Fibroblast of upper back skin (primary cell): ENCODE data around the gene ASMTL.
"Not testable (repeated sequence)": the region's sequence is repeated elsewhere in the genome, so short reads cannot be mapped to it uniquely, and the experiment has no call there.

Experiments used
- DNase-seq: peaks from one replicate; pipeline ENCODE4 v3.0.0-alpha.2; 2013

The ASMTL gene

DNA sequence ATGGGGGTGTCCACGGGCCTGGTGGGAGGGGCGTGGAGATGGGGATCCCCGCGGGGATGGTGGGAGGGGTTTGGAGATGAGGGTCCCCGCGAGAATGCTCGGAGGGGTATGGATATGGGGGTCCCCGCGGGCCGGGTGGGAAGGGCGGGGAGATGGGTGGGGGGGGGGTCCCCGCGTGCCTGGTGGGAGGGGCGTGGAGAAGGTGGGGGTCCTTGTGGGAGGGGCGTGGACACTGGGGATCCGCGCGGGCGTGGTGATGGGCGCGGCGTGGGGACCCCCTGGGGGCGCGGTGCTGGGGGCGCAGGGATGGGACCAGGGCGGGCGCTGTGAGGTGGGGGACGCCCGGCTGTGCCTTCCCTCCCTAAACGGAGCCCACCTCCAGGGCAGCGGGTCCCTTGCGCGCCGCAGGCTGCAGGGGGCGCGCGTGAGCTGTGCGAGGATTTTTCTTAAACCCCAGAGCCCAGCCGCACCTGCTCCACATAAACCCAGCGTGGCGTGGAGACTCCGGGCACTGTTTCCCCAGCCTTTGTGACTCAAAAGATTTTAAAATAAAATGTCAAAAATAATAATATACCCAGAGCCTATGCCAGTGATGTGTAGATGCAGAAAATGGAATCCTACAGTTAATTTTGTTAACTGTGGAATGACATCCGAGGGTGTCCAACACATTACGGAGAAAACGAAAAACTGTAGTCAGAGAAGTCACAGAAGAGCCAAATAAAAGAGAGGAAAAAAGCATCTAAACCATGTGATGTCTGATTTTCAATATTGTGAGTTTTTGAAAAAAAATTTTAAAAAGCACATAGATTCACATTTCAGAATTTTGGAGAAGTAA is 1.5 kb upstream of the ASMTL start:
- DNase-seq, result peak; percentile 72

DNA sequence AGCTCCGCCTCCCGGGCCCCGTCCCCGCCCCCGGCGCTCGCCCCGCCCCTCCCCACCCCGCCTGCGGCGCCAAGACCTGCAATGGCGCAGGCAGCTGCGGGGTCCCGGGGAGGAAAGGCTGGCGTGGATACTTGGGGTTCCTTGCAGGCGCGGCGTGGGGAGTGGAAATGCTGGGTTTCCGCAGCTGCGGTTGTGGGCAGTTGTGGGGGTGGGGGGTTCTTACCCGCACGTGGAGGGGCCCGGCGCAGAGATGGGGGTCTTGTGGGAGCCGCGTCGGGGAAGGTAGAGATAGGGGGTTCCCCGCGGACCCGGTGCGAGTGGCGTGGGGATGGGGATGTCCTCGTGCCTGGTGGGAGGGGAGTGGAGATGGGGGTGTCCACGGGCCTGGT is 680 bp upstream of the ASMTL start:
- DNase-seq, result no peak

DNA sequence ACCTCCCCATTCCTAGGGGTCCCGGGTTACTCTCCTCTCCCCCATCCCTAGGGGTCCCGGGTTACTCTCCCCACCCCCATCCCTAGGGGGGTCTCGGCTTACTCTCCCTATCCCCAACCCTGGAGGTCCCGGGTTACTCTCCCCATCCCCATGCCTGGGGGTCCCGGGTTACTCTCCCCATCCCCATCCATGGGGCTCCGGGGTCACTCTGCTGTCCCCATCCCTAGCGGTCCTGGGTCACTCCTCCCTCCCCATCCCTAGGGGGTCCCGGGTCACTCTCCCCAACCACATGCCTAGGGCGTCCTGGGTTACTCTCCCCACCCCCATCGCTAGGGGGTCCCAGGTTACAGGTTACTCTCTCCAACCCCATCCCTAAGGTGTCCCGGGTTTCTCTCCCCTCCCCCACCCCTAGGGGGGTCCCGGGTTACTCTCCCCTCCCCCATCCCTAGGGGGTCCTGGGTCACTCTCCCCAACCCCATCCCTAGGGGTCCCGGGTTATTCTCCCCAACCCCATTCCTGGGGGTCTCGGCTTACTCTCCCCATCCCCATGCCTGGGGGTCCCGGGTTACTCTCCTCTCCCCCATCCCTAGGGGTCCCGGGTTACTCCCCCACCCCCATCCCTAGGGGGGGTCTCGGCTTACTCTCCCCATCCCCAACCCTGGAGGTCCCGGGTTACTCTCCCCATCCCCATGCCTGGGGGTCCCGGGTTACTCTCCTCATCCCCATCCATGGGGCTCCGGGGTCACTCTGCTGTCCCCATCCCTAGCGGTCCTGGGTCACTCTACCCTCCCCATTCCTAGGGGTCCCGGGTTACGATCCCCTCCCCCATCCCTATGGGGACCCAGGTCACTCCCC is 821 bp downstream of the ASMTL start:
- DNase-seq, result no peak

DNA sequence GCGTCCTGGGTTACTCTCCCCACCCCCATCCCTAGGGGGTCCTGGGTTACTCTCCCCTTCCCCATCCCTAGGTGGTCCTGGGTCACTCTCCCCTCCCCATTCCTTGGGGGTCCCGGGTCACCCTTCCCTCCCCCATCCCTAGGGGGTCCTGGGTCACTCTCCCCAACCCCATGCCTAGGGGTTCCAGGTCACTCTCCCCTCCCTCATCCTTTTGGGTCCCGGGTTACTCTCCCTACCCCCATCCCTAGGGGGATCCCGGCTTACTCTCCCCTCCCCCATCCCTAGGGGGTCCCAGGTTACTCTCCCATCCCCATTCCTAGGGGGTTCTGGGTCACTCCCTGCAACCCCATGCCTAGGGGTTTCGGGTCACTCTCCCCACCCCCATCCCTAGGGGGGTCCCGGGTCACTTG is 1.5 kb downstream of the ASMTL start:
- DNase-seq, result no peak

DNA sequence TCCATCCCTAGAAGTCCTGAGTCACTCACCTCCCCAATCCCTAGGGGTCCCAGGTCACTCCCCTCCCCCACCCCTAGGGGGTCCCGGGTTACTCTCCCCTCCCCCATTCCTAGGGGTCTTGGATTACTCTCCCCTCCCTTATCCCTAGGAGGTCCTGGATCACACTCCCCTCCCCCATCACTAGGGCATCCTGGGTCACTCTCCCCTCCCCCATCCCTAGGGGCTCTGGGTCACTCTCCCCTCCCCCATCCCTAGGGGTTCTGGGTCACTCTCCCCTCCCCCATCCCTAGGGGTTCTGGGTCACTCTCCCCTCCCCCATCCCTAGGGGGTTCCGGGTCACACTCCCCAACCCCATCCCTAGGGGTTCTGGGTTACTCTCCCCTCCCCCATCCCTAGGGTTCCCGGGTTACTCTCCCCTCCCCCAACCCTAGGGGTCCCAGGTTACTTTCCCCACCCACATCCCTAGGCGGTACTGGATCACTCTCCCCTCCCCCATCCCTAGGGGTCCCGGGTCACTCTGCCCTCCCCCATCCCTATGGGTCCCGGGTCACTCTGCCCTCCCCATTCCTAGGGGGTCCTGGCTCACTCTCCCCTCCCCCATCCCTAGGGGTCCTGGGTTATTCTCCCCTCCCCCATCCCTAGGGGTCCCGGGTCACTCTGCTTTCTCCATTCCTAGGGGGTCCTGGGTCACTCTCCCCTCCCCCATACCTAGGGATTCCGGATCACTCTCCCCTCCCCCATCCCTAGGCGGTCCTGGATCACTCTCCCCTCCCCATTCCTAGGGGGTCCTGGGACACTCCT is 2.1 kb downstream of the ASMTL start:
- DNase-seq, result no peak

GRCh38 chrX:1449823-1450149 is 2.9 kb downstream of the ASMTL start:
- no peak for DNase-seq

GRCh38 chrX:1449036-1449822 is 3.5 kb downstream of the ASMTL start:
- no peak for DNase-seq

- not testable (repeated sequence) for DNase-seq
Observed at GRCh38 chrX:1448573-1449001, 4.1 kb downstream of the ASMTL start.

- not testable (repeated sequence) for DNase-seq
Observed at GRCh38 chrX:1447969-1448572, 4.6 kb downstream of the ASMTL start.

DNA sequence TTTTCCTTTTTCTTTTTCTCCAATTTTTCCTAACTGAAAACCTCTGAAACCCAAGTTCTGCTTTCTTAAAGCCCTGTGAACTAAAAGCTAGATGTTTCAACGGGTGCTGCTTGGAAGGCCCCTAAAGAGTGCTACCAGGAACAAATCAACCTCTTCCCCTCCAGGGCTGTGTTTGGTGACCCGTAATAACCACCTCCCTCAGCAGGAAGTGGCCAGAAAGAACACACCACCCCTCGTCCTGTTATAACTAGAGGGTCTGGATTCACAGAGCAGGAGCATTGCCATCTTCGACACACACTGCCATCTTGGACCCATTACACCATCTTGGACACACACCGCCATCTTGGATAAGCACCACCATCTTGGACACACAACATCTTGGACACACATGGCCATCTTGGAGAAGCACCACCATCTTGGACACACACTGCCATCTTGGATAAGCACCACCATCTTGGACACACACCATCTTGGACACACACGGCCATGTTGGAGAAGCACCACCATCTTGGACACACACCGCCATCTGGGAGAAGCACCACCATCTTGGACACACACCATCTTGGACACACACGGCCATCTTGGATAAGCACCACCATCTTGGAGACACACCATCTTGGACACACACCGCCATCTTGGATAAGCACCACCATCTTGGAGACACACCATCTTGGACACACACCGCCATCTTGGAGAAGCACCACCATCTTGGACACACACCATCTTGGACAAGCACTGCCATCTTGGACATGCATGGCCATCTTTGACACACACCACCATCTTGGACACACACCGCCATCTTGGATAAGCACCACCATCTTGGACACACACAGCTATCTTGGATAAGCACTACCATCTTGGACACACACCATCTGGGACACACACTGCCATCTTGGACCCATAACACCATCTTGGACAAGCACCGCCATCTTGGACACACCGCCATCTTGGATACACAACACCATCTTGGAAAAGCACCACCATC is 5.4 kb downstream of the ASMTL start:
- not testable (repeated sequence) for DNase-seq

GRCh38 chrX:1444561-1445500 is 7.9 kb downstream of the ASMTL start:
- no peak for DNase-seq

GRCh38 chrX:1443496-1444075 is 9.1 kb downstream of the ASMTL start:
- DNase-seq, result no peak

DNA sequence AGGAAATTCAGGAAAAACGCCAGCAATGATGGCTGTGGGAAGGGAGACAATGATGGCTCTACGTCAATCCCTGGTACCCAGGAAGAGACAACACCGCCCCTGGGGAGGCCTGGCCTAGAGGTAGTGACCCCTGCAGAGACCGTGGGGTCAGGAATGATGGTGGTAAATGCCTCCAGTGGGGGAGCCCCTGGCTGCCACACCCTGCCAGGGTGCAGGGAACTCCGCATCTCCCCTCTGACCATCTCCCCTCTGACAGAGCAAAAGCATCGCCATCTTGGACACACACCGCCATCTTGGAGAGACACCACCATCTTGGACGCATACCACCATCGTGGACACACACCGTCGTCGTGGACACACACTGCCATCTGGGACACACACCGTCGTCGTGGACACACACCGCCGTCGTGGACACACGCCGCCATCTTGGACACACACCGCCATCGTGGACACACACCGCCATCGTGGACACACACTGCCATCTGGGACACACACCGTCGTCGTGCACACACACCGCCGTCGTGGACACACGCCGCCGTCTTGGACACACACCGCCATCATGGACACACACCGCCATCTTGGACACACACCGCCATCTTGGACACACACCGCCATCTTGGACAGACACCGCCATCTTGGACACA is 9.9 kb downstream of the ASMTL start:
- no peak for DNase-seq

DNA sequence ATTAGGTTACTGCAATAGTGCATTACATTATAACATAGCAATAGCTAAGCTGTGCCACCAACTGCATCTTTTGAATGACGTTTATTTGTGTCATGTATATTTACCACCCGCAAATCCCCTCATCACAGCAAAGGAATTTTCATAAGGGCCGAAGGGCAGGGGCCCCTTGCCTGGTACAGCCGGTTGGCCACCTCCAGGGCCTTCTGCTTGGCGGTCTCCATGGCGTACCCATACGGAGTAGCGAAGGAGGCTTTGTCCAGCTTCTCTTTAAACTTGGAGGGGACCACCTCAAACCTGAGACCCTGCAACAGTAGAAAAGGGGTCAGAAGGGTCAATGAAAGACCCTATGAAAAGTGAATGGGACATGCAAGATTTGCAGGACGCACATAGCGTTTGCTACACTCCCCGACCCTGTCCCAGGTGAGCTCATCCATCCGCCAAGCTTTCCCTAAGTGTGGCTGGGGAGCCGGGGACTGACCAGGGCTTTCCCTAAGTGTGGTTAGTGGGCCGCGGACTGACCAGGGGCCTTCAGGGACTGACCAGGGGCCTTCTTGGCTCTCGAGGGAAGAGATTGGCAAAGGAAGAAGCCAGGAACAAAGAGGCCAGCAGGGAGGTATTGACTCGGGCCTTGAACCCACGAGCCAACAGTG is 10.6 kb downstream of the ASMTL start:
- DNase-seq, result no peak

- DNase-seq, result no peak
Observed at GRCh38 chrX:1440506-1440905, 12.2 kb downstream of the ASMTL start.

DNA sequence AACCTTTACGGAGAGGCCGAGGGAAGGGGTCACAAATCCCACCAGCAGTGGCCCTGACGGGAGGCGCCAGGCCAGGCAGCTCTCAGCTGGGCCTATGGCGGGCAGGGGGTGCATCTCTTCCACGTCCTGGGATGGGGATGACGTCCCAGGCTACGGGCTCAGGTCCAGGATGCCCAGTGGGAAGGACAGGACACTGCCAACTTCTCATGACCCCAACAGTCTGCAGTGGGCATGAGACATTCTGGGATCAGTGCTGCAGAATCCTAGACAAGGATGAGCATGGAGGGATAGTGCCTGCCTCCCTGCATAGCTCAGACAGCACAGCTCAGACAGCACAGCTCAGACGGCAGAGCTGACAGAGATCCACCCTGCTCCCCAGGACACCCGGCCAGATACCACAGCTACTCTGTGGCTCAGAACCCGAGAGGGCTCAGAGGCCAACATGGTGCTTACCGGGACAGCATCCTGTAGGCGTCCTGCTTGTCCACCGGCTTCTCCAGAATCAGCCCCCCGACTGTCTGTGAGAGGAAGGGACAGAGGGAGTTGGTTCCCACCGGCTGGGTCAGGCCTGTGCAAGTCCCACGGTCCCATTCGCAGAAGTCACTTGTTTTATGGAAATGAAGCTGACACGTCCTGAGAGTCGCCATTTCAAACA is 17.3 kb downstream of the ASMTL start:
- DNase-seq, result no peak

- no peak for DNase-seq
Observed at GRCh38 chrX:1434871-1435240, 17.9 kb downstream of the ASMTL start.
